Measurements from ENCODE around the gene ANKMY1. TPM values are rescaled to one million over a fixed set of nuclear protein-coding genes. Genes with fewer than 3 reads are reported as not detected.

The ANKMY1 gene
- total RNA-seq, 1 donor from 2014 or later, result 6.3 TPM

GRCh38 chr2:240469740-240470139 lies 88.0 kb downstream of the ANKMY1 start:
- no peak for DNase-seq

DNA sequence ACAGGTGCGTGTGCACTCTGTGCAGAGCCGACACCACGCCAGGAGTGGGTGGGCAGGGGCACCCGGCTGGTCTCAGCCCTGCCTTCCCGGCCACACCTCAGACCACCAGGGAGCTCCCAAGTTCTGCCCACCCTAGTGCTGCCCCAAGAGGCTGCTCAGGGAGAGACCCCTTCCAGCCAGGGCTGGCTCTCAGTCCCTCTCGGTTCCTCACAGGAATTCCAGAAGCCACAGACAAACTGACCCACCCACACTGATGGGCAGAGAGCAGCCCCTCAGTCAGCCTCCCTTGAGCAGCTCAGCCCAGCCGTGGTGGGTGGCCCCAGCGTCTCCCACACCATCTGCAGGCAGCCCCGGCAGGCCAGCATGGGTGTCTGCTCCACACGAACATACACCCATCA lies 88.5 kb downstream of the ANKMY1 start:
- no peak for DNase-seq

- no peak for DNase-seq
Observed at GRCh38 chr2:240468303-240469238, 89.2 kb downstream of the ANKMY1 start.

GRCh38 chr2:240467659-240468302 lies 90.0 kb downstream of the ANKMY1 start:
- DNase-seq, result no peak

DNA sequence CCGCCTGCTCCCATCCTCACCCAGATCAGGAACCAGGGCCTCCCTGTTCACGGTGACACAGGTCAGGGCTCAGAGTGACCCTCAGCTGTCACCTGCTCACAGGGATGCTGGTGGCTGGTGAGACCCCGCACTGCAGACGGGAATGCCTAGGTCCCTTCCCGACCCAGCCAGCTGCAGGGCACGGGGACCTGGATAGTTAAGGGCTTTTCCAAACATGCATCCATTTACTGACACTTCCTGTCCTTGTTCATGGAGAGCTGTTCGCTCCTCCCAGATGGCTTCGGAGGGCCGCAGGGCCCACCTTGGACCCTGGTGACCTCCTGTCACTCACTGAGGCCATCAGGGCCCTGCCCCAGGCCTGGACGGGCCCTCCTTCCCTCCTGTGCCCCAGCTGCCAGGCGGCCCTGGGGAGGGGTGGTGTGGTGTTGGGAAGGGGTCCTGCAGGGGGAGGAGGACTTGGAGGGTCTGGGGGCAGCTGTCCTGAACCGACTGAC lies 90.6 kb downstream of the ANKMY1 start:
- no peak for DNase-seq

DNA sequence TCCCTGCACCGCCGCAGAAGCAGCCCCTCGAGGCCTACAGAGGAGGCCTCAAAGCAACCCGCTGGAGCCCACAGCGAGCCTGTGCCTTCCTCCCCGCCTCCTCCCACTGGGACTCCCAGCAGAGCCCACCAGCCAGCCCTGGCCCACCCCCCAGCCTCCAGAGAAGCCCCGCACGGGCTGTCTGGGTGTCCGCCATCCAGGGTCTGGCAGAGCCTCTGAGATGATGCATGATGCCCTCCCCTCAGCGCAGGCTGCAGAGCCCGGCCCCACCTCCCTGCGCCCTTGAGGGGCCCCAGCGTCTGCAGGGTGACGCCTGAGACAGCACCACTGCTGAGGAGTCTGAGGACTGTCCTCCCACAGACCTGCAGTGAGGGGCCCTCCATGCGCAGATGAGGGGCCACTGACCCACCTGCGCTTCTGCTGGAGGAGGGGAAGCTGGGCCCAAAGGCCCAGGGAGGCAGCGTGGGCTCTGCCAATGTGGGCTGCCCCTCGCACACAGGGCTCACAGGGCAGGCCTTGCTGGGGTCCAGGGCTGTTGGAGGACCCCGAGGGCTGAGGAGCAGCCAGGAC lies 91.1 kb downstream of the ANKMY1 start:
- DNase-seq, result no peak

- no peak for DNase-seq
Observed at GRCh38 chr2:240465765-240466578, 91.8 kb downstream of the ANKMY1 start.

GRCh38 chr2:240465268-240465764 lies 92.5 kb downstream of the ANKMY1 start:
- no peak for DNase-seq

- no peak for DNase-seq
Observed at GRCh38 chr2:240464514-240465241, 93.1 kb downstream of the ANKMY1 start.

DNA sequence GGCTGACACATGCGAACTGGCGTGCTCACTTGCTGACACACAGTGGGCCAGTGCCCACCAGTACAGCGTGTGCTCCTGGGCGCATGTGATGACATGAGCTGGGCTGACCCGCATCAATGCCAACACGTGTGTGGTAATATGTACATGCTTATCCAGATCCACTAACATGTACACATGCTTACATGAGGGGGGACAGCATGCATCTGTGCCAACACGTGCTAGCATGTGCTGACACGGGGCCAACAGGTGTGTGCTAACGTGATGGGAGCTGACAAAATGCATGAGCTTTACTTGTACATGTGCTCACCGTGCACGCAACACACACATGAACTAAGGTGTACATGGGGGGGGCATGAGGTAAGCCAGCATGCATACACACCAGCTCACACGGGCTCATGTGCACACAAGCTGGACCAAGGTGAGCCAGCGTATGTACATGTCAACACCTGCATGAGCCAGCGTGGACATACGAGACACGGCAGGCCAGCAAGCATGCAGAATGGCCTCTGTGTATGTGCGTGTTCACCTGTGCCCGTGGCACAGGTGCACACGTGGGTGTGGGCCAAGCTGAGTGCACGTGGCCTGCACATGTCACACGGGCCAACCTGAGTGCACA lies 93.8 kb downstream of the ANKMY1 start:
- no peak for DNase-seq

DNA sequence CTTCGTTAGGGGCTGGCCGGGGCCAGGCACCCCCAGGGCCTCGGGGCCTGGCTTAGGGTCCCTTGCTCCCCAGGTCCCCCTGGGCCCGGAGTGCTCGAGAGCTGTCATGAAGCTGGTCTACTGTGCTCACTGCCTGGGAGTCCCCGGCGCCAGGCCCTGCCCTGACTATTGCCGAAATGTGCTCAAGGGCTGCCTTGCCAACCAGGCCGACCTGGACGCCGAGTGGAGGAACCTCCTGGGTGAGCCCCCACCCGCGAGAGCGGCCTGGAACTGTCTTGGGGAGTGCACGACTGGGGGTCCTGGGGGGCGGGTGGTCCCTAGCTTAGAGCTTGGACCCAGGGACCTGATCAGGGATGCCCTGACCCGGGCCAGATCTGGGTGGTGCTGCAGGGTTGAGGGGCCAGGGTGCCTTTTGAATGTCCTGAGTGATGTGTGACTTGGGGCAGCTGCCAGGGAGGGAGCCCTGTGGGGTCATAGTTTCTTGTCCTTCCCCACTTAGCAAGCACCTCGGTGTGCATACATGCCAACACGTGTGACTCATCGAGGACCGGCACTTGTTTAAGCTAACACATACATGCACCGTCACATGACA lies 94.4 kb downstream of the ANKMY1 start:
- no peak for DNase-seq

DNA sequence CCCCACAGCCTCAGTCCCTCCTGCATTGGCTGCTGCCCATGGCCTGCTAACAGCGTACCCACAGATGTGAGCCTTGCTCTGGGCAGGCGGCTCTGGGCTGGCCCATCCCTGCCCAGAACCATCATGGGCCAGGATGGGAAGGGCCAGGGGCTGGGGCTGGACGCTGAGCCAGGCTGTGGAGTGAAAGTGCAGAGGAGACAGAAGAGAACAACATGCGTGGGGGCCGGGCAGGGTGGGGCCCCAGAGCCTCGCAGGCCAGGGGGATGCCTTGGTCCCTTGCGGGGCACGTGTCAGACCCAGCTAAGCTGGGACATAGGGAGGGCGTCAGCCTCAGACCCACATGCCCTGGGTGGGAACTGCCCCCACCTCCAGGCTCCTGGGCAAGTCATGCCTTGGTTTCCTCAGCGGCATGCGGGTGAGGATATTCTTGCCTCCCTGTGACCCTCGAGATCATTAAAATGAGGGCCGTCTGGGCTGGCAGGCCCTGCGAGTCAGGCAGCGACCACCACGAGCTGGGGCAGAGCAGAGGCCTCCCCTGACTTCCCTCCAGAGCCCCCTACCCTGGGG lies 95.0 kb downstream of the ANKMY1 start:
- DNase-seq, result no peak

DNA sequence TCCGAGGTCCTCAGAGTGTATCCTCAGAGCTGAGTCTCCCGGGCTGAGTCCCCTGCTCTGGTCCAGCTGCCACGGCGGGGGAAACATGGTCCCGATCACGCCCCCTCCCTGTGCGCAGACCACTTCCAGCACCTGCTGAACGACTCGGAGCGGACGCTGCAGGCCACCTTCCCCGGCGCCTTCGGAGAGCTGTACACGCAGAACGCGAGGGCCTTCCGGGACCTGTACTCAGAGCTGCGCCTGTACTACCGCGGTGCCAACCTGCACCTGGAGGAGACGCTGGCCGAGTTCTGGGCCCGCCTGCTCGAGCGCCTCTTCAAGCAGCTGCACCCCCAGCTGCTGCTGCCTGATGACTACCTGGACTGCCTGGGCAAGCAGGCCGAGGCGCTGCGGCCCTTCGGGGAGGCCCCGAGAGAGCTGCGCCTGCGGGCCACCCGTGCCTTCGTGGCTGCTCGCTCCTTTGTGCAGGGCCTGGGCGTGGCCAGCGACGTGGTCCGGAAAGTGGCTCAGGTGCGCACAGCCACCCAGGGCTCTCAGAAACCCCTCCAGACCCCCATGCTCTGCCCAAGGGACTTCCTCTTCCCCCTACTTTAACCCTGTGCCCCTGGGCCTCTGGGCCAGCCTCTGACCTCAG lies 95.6 kb downstream of the ANKMY1 start:
- no peak for DNase-seq

GRCh38 chr2:240461471-240462072 lies 96.2 kb downstream of the ANKMY1 start:
- no peak for DNase-seq

DNA sequence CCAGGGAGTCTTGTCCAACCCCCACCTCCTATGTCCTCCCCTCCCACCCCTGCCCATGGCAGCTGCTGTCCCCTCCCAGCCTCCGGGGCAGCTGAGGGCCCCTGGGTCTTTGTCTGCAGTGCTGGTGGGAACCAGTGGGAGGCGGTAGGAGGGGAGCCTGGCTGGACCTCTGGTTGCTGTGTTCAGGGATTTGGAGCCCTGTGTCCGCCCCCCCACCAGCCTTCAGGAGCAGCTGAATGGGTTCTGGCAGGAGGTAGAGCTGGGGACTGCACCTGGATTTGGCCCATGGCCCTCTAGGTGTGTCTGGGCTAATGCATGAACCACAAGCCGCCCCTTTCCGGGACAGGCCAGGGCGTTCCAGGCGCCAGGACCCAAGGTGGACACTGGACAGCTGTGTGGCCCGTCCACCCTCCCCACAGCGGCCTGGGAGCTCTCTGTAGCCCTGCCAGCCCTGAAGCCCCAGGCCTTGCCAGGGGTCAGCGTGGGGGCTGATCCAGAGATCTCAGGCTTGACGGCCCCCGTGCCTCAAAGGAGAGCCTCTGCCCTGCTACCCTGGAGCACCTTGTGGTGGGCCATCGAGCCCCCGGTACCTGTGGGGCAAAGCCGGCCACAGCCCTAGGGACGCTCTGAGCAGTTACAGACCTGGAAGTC lies 96.9 kb downstream of the ANKMY1 start:
- DNase-seq, result no peak

DNA sequence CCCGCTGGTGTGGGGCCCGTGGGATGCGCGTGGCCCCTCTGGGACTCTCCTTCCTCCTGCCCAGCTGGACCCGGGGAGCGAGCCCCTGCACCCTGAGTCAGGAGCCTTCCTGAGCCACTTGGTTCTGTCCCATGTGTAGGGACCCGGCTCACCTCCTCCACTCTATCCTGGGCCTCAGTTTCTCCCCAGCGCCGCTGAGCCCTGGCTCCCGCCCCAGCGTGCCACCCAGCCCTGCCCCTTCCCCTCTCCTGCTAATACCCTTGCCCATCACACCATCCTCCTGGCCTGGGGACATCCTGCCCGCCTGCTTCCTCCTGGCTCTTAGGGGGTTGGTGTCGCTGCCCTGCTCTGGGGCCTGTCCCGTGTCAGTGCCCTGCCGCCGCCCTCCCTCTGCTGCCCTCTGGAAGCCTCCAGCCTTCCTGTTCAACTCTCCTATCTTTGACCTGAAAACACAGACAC lies 97.5 kb downstream of the ANKMY1 start:
- no peak for DNase-seq

GRCh38 chr2:240459401-240460252 lies 98.2 kb downstream of the ANKMY1 start:
- DNase-seq, result no peak

GRCh38 chr2:240458900-240459391 lies 98.8 kb downstream of the ANKMY1 start:
- DNase-seq, result no peak
